Activated CD4-positive, CD25-positive, alpha-beta regulatory T cell treated with anti-CD3 and anti-CD28 coated beads, Interleukin-2, amount 50 U/mL, for 16 hours (primary cell): ENCODE data around the gene MAP4K2.
A peak's percentile ranks its signal among the peaks of the same experiment; 100 is the strongest.

Experiments
- DNase-seq: peaks from one replicate; pipeline ENCODE4 v3.0.0-alpha.2; 2020; ENCODE audit warnings: low read depth, low spot score

The MAP4K2 gene

DNA sequence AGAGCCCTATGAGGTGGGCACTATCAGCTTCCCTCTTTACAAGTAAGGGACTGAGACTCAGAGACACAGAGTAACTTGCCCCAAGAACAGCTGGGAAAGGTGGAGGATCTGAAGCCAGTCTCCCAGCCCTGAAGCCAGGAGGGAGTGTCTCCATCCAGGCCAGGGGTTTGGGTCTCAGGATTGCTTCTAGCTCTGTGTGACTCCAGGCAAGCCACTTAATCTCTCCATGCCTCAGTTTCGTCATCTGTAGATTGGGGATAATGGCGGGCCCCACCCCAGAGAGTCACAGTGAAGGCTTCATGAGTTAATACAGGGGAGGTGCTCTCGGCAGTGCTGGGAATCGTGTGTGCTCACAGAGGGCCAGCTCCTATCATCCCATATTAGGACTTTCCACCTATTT is 10.5 kb downstream of the MAP4K2 start:
- DNase-seq: no peak

- DNase-seq: no peak
Observed at GRCh38 chr11:64791781-64792291, 11.2 kb downstream of the MAP4K2 start.

GRCh38 chr11:64790205-64791095 is 12.6 kb downstream of the MAP4K2 start:
- DNase-seq: no peak

DNA sequence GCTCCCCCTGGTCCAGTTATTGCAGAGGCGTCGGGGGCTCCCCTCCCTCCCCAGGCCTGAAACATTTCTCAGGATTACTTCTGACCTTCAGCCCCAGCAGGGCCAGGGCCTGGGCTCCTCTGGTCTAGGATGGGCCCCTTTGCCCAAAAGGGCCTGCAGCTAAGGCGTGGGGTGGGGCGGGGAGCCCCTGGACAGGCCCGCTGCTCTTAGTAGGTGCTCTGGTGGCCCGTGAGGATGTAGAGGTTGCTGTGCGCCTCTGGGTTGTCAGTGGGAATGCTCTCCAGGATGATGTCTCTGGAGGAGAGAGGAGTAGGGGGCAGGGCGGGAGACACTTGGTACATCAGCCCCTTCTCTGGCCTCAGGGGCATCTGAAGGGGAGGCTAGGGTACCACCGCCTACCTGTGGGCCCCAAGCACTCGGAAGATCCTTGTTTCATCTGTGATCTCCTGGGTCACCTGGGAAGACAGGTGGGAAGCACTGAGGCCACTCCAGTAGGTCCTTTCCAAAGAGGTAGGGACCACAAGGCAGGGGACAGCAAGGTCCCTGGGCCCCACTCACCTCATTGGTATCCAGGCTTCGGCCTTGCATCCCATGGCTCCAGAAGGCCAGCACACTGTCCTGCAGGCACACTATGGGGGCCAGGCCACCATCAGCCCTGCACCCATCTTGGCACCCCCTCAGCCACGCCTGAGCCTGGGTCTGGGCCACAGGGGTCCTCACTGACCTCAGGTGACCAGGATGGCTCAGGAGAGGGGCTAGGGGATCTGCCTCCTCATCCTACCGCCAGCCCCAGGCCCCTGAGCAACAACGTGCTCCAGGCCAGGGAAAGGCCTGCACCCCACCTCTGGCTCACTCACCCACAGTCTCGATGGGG is 13.4 kb downstream of the MAP4K2 start:
- DNase-seq: no peak

DNA sequence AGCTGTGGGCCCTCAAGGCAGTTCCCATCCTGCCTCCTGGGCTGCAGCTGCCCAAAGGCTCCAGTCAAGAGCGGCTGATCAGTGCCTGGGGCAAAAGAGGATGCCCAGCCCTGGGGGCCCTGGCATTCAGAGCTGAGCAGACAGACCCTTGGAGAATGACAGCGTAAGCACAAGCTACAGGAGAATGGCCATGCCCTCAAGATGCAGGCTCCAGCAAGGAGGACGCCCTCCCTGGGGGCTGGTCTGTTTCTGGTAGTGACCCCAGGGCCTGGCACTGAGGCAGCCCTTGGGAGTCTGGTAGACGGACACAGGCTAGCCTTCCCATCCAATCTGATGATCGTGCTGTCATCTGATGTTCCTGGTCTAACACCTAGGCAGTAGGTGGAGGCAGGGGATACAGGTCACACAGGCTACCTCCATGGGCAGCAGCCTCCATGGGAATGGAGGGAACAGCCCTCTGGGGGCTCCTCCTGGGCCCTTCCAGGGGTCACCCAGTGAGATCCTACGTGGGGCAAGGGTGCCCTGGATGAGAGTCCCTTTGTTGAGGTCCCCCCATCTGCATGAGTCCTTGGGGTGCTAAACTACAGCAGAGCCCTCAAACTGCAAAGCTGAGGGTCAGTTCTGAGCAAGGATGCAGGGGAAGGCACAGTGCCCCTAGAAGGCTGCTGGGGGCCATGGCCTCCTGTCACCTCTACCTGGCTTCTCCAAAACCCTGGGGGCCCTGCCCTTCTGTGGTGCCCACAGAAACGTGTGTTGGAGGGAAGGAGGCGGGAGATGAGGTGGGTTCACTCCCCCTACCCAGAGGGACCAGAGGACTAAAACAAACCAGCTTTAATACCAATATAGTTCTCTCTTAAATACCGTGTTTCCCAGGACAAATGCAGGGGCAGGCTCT is 14.4 kb downstream of the MAP4K2 start:
- DNase-seq: no peak

GRCh38 chr11:64787526-64788320 is 15.3 kb downstream of the MAP4K2 start:
- no peak for DNase-seq

- no peak for DNase-seq
Observed at GRCh38 chr11:64786308-64786707, 16.7 kb downstream of the MAP4K2 start.

- no peak for DNase-seq
Observed at GRCh38 chr11:64784813-64785581, 18.0 kb downstream of the MAP4K2 start.

DNA sequence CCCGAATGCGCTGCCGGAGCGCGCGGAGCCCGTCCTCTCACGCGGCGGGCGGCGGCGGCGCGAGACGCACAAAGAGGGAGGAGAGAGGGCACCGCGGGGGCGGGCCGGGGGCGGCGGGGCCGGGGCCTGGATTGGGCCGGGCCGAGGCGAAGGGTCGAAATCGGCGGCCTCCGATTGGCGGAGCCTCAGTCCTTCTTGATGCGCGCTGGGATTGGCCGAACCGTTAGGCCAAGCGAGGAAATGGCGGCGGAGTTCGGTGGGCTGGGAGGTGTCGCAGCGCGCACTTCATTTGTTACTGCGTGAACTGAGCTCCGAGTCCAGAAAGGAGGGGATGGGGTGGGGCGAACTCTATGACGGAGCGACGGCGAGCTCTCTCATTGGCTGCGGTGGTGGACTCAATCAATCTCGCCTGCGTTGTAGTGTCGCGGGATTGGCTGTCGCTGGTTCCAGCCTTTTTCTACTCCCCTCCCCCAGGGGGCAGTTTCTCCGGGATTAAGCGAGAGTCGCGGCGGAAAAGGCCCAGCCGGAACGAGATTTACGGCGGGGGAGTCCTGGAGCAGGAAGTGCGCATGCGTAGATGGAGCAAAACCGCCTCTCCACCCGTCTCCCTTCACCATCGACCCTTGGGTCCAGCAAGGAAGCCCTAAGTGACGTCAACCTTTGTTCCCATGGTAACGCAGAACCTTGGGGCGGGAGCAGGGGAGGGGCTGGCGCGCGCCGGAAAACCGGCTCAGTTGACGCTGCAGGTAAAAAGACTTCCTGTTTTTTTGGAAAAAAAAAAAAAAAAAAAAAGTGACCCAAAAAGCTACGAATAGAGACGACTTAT is 24.3 kb downstream of the MAP4K2 start, which contains the start of gene SF1:
Gene SF1 (minus strand): TSS at position 70 of the 826 bp plus-strand sequence. CDS start 150 bp downstream, outside the sequence.
- DNase-seq: peak; percentile 99

GRCh38 chr11:64778223-64778472 is 24.9 kb downstream of the MAP4K2 start:
- DNase-seq: no peak

DNA sequence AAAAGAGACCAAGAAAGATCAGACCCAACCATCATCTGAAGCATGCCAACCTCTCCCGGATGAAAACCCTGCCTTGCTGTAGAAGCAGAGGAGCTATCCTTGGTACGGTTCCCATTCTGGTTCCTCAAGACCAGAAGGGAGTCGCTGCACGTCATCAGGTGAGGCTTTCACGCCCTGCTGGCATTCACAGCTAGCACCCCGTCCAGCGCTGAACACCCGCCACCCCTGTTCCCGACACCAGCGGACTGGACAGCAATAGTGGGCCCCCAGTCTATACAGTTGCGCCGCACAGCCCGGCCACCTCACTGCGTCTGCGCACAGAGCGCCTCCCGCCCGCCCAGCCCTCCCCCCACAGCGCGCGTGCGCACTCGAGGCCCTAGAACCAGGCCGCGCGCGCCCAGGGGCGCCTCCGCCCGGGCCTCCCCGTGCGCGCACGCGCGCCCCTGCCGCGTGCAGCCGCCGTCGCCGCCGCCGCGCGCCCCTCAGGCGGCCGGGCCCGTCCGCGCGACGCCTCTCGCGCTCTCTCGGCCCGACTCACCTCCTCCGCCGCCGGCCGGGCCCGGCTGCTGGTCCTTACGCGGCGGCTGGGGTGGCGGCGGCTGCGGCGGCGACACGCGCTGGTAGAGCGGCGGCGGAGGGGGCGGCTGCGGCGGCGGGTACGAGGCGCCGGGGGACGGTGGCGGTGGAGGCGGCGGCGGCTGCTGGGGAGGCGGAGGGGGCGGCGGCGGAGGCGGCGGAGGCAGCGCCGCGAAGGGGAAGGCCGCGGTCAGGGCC is 25.4 kb downstream of the MAP4K2 start:
- peak; percentile 68 for DNase-seq

- no peak for DNase-seq
Observed at GRCh38 chr11:64776875-64777274, 26.1 kb downstream of the MAP4K2 start.

DNA sequence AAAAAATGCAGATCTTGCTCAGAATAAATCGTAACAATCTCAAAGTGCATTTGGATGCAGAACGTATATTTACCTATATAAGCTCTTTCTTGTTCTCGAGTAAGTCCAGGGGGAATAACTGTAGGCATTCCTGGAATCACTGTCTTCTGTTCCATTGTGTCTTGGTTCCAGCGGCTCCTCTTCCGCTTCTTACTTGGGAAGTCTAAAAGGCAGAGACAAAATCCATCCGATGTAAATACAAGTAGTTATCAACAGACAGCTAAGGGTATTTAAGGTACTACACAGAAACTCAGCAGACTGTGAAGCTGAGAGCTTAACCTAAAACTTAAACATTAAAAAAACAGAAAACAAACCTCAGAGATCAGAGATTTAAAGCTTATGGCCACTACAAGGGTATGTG is 26.6 kb downstream of the MAP4K2 start:
- DNase-seq: no peak

DNA sequence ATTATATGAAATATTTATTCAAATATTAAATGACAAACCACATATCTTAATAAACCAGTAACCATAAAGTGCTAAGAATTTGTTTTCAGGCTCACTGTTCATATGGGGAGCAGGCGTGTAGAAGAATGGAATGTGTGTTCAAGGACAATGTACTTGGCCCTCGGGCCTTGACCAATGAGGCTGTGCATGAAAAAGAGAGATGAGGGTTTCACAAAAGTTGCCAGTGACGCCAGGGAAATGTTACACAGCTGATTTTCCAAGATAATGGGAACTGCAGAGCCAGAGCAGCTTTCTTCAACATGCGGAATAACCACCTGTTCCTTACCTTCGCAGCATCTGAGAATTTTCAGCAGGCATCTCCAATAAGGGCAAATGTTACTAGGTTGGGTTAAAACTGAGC is 28.9 kb downstream of the MAP4K2 start:
- no peak for DNase-seq

DNA sequence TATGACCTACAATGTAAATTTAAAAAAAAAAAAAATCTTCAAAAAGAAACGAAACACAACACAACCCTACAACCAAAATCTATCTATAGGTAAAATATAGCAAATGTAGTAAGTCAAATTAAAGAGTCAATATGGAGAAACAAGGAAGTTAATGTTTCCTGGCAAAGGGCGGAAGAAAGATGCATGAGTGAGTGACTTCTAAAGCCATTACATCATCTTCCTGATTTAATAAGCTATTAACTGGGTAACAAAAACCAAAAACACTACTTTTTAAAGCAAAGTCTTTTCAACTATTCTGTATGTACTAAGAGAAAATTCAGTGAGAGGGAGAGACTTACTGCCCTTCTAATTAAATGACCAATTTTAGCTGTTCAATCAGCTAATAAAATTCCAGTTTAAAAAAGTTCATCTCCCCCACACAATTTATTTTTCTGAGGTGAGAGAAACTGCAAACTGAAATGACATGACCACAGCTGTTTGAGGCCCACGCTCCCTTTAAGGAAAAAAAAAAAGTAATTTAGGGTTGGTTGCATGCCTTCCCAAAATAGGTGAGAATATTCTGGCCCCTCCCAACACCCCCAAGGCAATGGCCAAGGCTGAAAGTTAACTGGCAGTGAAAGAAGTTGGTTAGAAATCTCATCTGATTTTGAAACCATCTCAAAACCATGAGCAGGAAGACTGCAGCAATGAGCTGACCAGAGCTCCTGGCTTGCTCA is 30.6 kb downstream of the MAP4K2 start:
- DNase-seq: no peak

DNA sequence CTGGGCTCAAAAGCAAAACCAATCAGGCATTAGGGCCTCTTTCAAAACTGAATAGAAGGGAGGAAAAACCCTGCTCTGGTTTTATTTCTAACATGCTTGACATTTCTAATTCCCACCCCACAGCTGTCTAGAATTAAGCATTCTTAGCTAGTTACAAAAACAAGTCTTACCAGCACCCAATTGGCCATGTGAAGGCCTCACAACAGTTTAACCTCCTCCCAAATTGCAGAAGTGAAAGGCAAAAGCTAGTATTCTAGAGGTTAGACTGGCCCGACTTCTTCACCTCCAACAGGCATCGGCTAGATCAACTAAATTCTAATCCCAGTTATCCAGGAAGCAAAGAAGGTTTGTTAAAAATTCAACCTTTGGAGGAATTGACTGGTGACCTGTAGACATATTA is 31.2 kb downstream of the MAP4K2 start:
- no peak for DNase-seq

- DNase-seq: no peak
Observed at GRCh38 chr11:64770120-64770519, 32.9 kb downstream of the MAP4K2 start.

- DNase-seq: no peak
Observed at GRCh38 chr11:64769283-64769682, 33.7 kb downstream of the MAP4K2 start.
